ENCODE results near the gene KIAA1958. TPM values are rescaled to one million over a fixed set of nuclear protein-coding genes. Genes with fewer than 3 reads are reported as not detected.

The KIAA1958 gene
- total and polyA plus RNA-seq, 2 of the 8 experiments (the other 6 are each of a cell fraction or from before 2014, with no cell fraction given): 11.4 to 43.8 TPM

- no peak for FAIRE-seq
- H2BK12ac ChIP-seq (ENCODE audit: low read depth, low read length): no peak overlapping the region
- H4K91ac ChIP-seq (replicated peaks; ENCODE audit: insufficient read length, low read length): no peak overlapping the region
- H3K23ac ChIP-seq (ENCODE audit: insufficient read length): no peak overlapping the region
- peaks cover 0 to 9% (median 3%) of the 10 kb centered on the region in 4 experiments; a peak in 2 of 7 replicates for H3K4me1 ChIP-seq (replicated peaks in 1 of 4; ENCODE audit: control insufficient read depth in 3 of 4, insufficient read depth in 4 of 4, low read length in 3 of 4)
- H2BK120ac ChIP-seq (replicated peaks; ENCODE audit: low read depth, low read length): no peak overlapping the region
- H2AK5ac ChIP-seq (ENCODE audit: low read depth, low read length): no peak overlapping the region
- no peak overlapping the region for H3K4me3 ChIP-seq (ENCODE audit: extremely low read depth in 1 of 4, insufficient read depth in 2 of 4, low read depth in 3 of 4, low read length in 4 of 4)
- no peak for TF ChIP-seq CEBPB (IDR thresholded peaks at IDR 0.05; ENCODE audit: low read depth, low read length)
- no peak for TF ChIP-seq SP1 (IDR thresholded peaks at IDR 0.05; ENCODE audit: low read depth, low read length)
- no peak for TF ChIP-seq TAF7 (optimal IDR thresholded peaks at IDR 0.05; ENCODE audit: borderline replicate concordance, low read depth, low read length)
- no peak for TF ChIP-seq FOSL1 (IDR thresholded peaks at IDR 0.05; ENCODE audit: insufficient read depth, low read depth, low read length)
- no peak for TF ChIP-seq JUND (IDR thresholded peaks at IDR 0.05; ENCODE audit: low read length)
- TF ChIP-seq TCF12 (IDR thresholded peaks at IDR 0.05; ENCODE audit: low read depth, low read length): no peak
- no peak for TF ChIP-seq NRF1 (IDR thresholded peaks at IDR 0.05; ENCODE audit: low read depth, low read length)
- TF ChIP-seq POU5F1 (IDR thresholded peaks at IDR 0.05; ENCODE audit: low read depth, low read length): no peak
- no peak for TF ChIP-seq ATF3 (IDR thresholded peaks at IDR 0.05; ENCODE audit: insufficient read depth, low read depth, low read length)
- no peak for TF ChIP-seq TBP (IDR thresholded peaks at IDR 0.05; ENCODE audit: low read depth, low read length)
- TF ChIP-seq, protein P1, sequence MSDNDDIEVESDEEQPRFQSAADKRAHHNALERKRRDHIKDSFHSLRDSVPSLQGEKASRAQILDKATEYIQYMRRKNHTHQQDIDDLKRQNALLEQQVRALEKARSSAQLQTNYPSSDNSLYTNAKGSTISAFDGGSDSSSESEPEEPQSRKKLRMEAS (IDR thresholded peaks at IDR 0.05): no peak
- H3K23me2 ChIP-seq (ENCODE audit: low read depth, low read length): no peaks in the 10 kb centered on the region
- H4K8ac ChIP-seq (ENCODE audit: extremely low read depth, insufficient read depth, low read length): no peak overlapping the region
- no peaks in the 10 kb centered on the region; the same call in none of the 2 replicates for H3K79me1 ChIP-seq (ENCODE audit: low read depth, low read length)
- no peak overlapping the region for H3K18ac ChIP-seq (ENCODE audit: extremely low read depth, low read length)
- H3K9ac ChIP-seq (replicated peaks in 1 of 4; ENCODE audit: extremely low read depth in 1 of 4, low read depth in 3 of 4, low read length in 3 of 4): no peak overlapping the region
- H3K27me3 ChIP-seq (replicated peaks in 1 of 4; ENCODE audit: control insufficient read depth in 3 of 4, extremely low read depth in 1 of 4, insufficient read depth in 3 of 4, low read length in 3 of 4): no peaks in the 10 kb centered on the region
- POLR2A ChIA-PET (ENCODE audit: partially characterized antibody): no interaction called here
- H3K4me2 ChIP-seq (ENCODE audit: insufficient read depth in 1 of 2, low read depth in 2 of 2, low read length in 2 of 2): no peak overlapping the region
- H3K27ac ChIP-seq (ENCODE audit: low read depth, low read length): no peak overlapping the region
- H3K36me3 ChIP-seq (ENCODE audit: control insufficient read depth in 2 of 4, insufficient read depth in 4 of 4, low read length in 3 of 4): no peaks in the 10 kb centered on the region
- H3K14ac ChIP-seq (ENCODE audit: insufficient read length): no peak overlapping the region
- 96% methylated on average over 1 of the region's 1 CpG; no CpG with 5 or more reads in 1 of the 2 experiments for WGBS, 2 experiments (ENCODE audit: extremely low coverage in 1 of 2, insufficient coverage in 1 of 2, insufficient read length in 1 of 2, insufficient replicate concordance in 2 of 2, low coverage in 1 of 2, low lambda C conversion rate in 2 of 2, missing lambda C conversion rate in 1 of 2)
- no peaks in the 10 kb centered on the region for H3K9me3 ChIP-seq (ENCODE audit: insufficient read depth in 2 of 2, low read depth in 1 of 2, low read length in 1 of 2)
- CTCF ChIA-PET (ENCODE audit: partially characterized antibody): interaction anchor here (0.8 to 1.1 kb wide), 2 partner anchors 10 to 15 kb away, joined by 4 to 5 read pairs; no protein-coding TSS in a partner anchor
- H4K20me1 ChIP-seq (replicated peaks in 1 of 2; ENCODE audit: control insufficient read depth in 1 of 2, insufficient read depth in 2 of 2, low read length in 2 of 2): peaks cover 3 to 8% of the 10 kb centered on the region in 2 experiments
- no peak for DNase-seq (ENCODE audit: low read depth in 1 of 2, low spot score in 2 of 2)
- no peak overlapping the region for H2BK5ac ChIP-seq (ENCODE audit: low read depth, low read length)
- no peak overlapping the region for H3K4ac ChIP-seq (replicated peaks; ENCODE audit: insufficient read length, low read depth, low read length)
- H4K5ac ChIP-seq (ENCODE audit: insufficient read length, low read depth, low read length): no peak overlapping the region
- peaks cover 0 to 83% of the 10 kb centered on the region in 2 experiments; a peak in 2 of 4 replicates for H3K79me2 ChIP-seq (ENCODE audit: control insufficient read depth in 1 of 2, insufficient read depth in 2 of 2, low read length in 2 of 2)
- no peak overlapping the region for H3K56ac ChIP-seq (replicated peaks; ENCODE audit: insufficient read length, low read depth, low read length)
- no peak overlapping the region for H2BK15ac ChIP-seq (ENCODE audit: low read length)
- H2BK20ac ChIP-seq (ENCODE audit: low read length): no peak overlapping the region
- no peak overlapping the region for H2AFZ ChIP-seq (ENCODE audit: low read length)
Measured at GRCh38 chr9:112558476-112558875, 71.8 kb downstream of the KIAA1958 start.

All from H1 (cell line).